SK-N-SH (cell line): Measurements from ENCODE around the gene TICAM2. TPM values are rescaled to one million over a fixed set of nuclear protein-coding genes. Genes with fewer than 3 reads are reported as not detected.

Experiments
- CTCF ChIA-PET: fragments of 300-600, 350-600 bp; formaldehyde crosslinking; extraction: SDS; loops from one replicate; lab custom pipeline; 2021; lab: Yijun Ruan, JAX
- POLR2A ChIA-PET: fragments of 350-600 bp; sonication (Branson Sonifier 250); formaldehyde crosslinking; extraction: SDS; loops from one replicate; lab custom pipeline; 2020; ENCODE audit warnings: antibody characterized with exemption, inconsistent platforms; lab: Yijun Ruan, JAX
- DNase-seq: peaks from one replicate; pipeline ENCODE4 v3.0.0; 2012
- H2AFZ ChIP-seq: fragments of 200-600 bp; sonication (generic); 2 replicates; pipeline ENCODE4 v1.8.1; 2016; ENCODE audit warnings: antibody characterized with exemption, mild to moderate bottlenecking, low read depth
- H3F3A ChIP-seq: fragments of 200-600 bp; sonication (generic); replicated peaks from 2 replicates; pipeline ENCODE3; 2016; ENCODE audit warnings: antibody characterized with exemption, mild to moderate bottlenecking; ENCODE audit not compliant: insufficient read depth
- H3K27ac ChIP-seq, 2 experiments: fragments of 200-500 bp in 1 of 2; fragments of 200-600 bp in 1 of 2; sonication (Bioruptor generic) in 1 of 2; sonication (generic), shearing (Covaris generic) in 1 of 2; 2 replicates each; pipeline versions ENCODE4 v1.5.1 to v1.6.1; 2014 to 2016; ENCODE audit warnings: low read depth in 2 of 2, inconsistent platforms in 1 of 2, low read length in 1 of 2, mild to moderate bottlenecking in 1 of 2, mixed read lengths in 1 of 2
- H3K27me3 ChIP-seq: fragments of 200-600 bp; sonication (generic), shearing (Covaris generic); 2 replicates; pipeline ENCODE4 v1.6.1; 2016; ENCODE audit warnings: mixed run types; ENCODE audit not compliant: insufficient read depth
- H3K36me3 ChIP-seq, 2 experiments: fragments of 200-500 bp in 1 of 2; fragments of 200-600 bp in 1 of 2; sonication (Bioruptor generic) in 1 of 2; sonication (generic) in 1 of 2; replicated peaks in 1 of 2; 2 replicates each; pipeline versions ENCODE3 to v1.5.1; 2014 to 2016; ENCODE audit warnings: low read length in 1 of 2, mild to moderate bottlenecking in 1 of 2; ENCODE audit not compliant: insufficient read depth in 2 of 2, control insufficient read depth in 1 of 2
- H3K4me1 ChIP-seq, 2 experiments: fragments of 200-500 bp in 1 of 2; fragments of 200-600 bp in 1 of 2; sonication (Bioruptor generic) in 1 of 2; sonication (generic), shearing (Covaris generic) in 1 of 2; 2 replicates each; pipeline versions ENCODE4 v1.5.1 to v1.6.1; 2014 to 2016; ENCODE audit warnings: low read depth in 1 of 2, low read length in 1 of 2, mixed run types in 1 of 2; ENCODE audit not compliant: insufficient read depth in 2 of 2, control insufficient read depth in 1 of 2
- H3K4me2 ChIP-seq: fragments of 200-600 bp; sonication (generic), shearing (Covaris generic); 2 replicates; pipeline ENCODE4 v1.6.1; 2017; ENCODE audit warnings: mixed run types
- H3K4me3 ChIP-seq, 2 experiments: fragments of 200-500 bp in 1 of 2; fragments of 200-600 bp in 1 of 2; sonication (Bioruptor generic) in 1 of 2; sonication (generic), shearing (Covaris generic) in 1 of 2; 2 replicates each; pipeline versions ENCODE4 v1.5.1 to v1.8.1; 2014 to 2016; ENCODE audit warnings: low read depth in 2 of 2, inconsistent platforms in 1 of 2, low read length in 1 of 2, mild to moderate bottlenecking in 1 of 2, mixed read lengths in 1 of 2, moderate library complexity in 1 of 2
- H3K79me2 ChIP-seq: fragments of 200-600 bp; sonication (generic); 2 replicates; pipeline ENCODE4 v1.8.1; 2017; ENCODE audit warnings: mild to moderate bottlenecking; ENCODE audit not compliant: insufficient read depth
- H3K9ac ChIP-seq: fragments of 200-600 bp; sonication (generic); 2 replicates; pipeline ENCODE4 v1.6.1; 2017; ENCODE audit warnings: mixed run types
- H3K9me2 ChIP-seq: fragments of 200-600 bp; sonication (generic); 2 replicates; pipeline ENCODE4 v1.6.1; 2017; ENCODE audit warnings: mixed run types
- H3K9me3 ChIP-seq: fragments of 200-600 bp; sonication (generic); 2 replicates; pipeline ENCODE4 v1.6.1; 2017; ENCODE audit warnings: mixed run types, mild to moderate bottlenecking, moderate library complexity
- H4K20me1 ChIP-seq: fragments of 200-600 bp; sonication (generic); 2 replicates; pipeline ENCODE4 v1.6.1; 2017; ENCODE audit warnings: mild to moderate bottlenecking, mixed run types; ENCODE audit not compliant: insufficient read depth
- EP300 ChIP-seq, 2 experiments: IDR thresholded peaks; 2 replicates each; pipeline versions ENCODE4 v1.4.0 to v1.6.1; 2012; ENCODE audit warnings: borderline replicate concordance in 1 of 2, low read depth in 1 of 2, low read length in 1 of 2
- FOSL2 ChIP-seq: IDR thresholded peaks from 2 replicates; pipeline ENCODE4 v1.4.0; 2012; ENCODE audit warnings: low read depth, mild to moderate bottlenecking, moderate library complexity, borderline replicate concordance
- IRF3 ChIP-seq: fragments of 150-350 bp; IDR thresholded peaks from 2 replicates; pipeline ENCODE4 v1.6.1; 2016; ENCODE audit warnings: mild to moderate bottlenecking, low read depth, low read length
- MEF2A ChIP-seq: IDR thresholded peaks from 2 replicates; pipeline ENCODE4 v1.4.0; 2012; ENCODE audit warnings: low read depth, borderline replicate concordance
- RFX5 ChIP-seq: IDR thresholded peaks from 2 replicates; pipeline ENCODE4 v1.6.1; 2012; ENCODE audit warnings: mild to moderate bottlenecking, improper control_type of control experiment, low read length
- SIN3A ChIP-seq: IDR thresholded peaks from 2 replicates; pipeline ENCODE4 v1.6.1; 2012; ENCODE audit warnings: low read depth, mild to moderate bottlenecking, low read length, moderate library complexity, borderline replicate concordance
- TCF12 ChIP-seq: IDR thresholded peaks from 2 replicates; pipeline ENCODE4 v1.4.0; 2012
- WGBS: methylation state at CpG from one replicate; pipeline ENCODE4 v1.1.6; 2017; ENCODE audit warnings: low lambda C conversion rate; 5-methylcytosine and 5-hydroxymethylcytosine counted together
- polyA plus RNA-seq, 3 experiments: library from polyadenylated mRNA; depleted of rRNA; stranded (reverse); fragments of >200 nt; gene quantifications; 2 replicates each; pipeline ENCODE4 v1.2.3, GENCODE V29; 2012

Gene TICAM2
- polyA plus RNA-seq, 1 of the 3 experiments (the other 2 are of a cell fraction), result not detected

GRCh38 chr5:115627295-115627865, 25.1 kb upstream of the TICAM2 start:
- Histone ChIP-seq H3K79me2 (peaks cover 40% of the 10 kb centered on the region), H3K4me2 (no peak overlapping the region), H4K20me1 (peaks cover 24% of the 10 kb centered on the region), H3K9ac (no peak overlapping the region), H3K4me3 (no peak overlapping the region), H3K9me3 (no peaks in the 10 kb centered on the region), H3K27ac (no peak overlapping the region), H2AFZ (no peak overlapping the region), H3K36me3 (peaks cover 10 to 14% of the 10 kb centered on the region in 2 experiments), H3F3A (peaks cover 5% of the 10 kb centered on the region), H3K4me1 (peaks cover 16 to 20% of the 10 kb centered on the region in 2 experiments), H3K9me2 (no peaks in the 10 kb centered on the region), H3K27me3 (no peaks in the 10 kb centered on the region)
- WGBS, result 76% methylated on average over 5 of the region's 5 CpGs
- TF ChIP-seq FOSL2 (no peak), IRF3 (no peak), SIN3A (no peak)
- POLR2A ChIA-PET, result no interaction called here
- DNase-seq, result no peak
- CTCF ChIA-PET, result interaction anchor here (1.1 to 3.1 kb wide), 2 partner anchors 205 to 441 kb away, joined by 3 to 14 read pairs; no protein-coding TSS in a partner anchor

- Histone ChIP-seq H3K27ac (peak overlapping the region; percentile 66 to 93), H3K27me3 (no peaks in the 10 kb centered on the region), H3K4me3 (peak overlapping the region; percentile 90 to 99), H4K20me1 (peaks cover 34% of the 10 kb centered on the region), H3K36me3 (peaks cover 11 to 14% of the 10 kb centered on the region in 2 experiments), H2AFZ (peak overlapping the region; percentile 94), H3K9me3 (no peaks in the 10 kb centered on the region), H3K4me2 (peak overlapping the region; percentile 76), H3K9me2 (no peaks in the 10 kb centered on the region), H3K79me2 (peaks cover 50% of the 10 kb centered on the region), H3K9ac (peak overlapping the region; percentile 100), H3K4me1 (peaks cover 16 to 21% of the 10 kb centered on the region in 2 experiments), H3F3A (peaks cover 5% of the 10 kb centered on the region)
- CTCF ChIA-PET, result interaction anchor here (3.4 kb wide), 1 partner anchor 8 kb away, joined by 11 read pairs; no protein-coding TSS in a partner anchor
- DNase-seq, result no peak
- POLR2A ChIA-PET, result no interaction called here
- 5% methylated on average over 9 of the region's 9 CpGs for WGBS
- TF ChIP-seq EP300 (IDR thresholded peaks at IDR 0.05; ENCODE audit: borderline replicate concordance in 1 of 2, low read depth in 1 of 2, low read length in 1 of 2) (0 out of 4 replicates have a peak, but pooled peaks of 1 of the 2 experiments have one; percentile 3), MEF2A (no peak), RFX5 (0 out of 2 replicates have a peak, but pooled peaks have one; percentile 1), TCF12 (no peak)
These were observed 24.2 kb upstream of the TICAM2 start for GRCh38 chr5:115626445-115626823.
